Epidermal melanocyte (primary cell): ENCODE data around the gene DISC1.

Experiments used
- DNase-seq: peaks from one replicate; pipeline ENCODE4 v3.0.0; 2011; ENCODE audit warnings: low spot score; ENCODE audit not compliant: insufficient read length

Gene DISC1

DNA sequence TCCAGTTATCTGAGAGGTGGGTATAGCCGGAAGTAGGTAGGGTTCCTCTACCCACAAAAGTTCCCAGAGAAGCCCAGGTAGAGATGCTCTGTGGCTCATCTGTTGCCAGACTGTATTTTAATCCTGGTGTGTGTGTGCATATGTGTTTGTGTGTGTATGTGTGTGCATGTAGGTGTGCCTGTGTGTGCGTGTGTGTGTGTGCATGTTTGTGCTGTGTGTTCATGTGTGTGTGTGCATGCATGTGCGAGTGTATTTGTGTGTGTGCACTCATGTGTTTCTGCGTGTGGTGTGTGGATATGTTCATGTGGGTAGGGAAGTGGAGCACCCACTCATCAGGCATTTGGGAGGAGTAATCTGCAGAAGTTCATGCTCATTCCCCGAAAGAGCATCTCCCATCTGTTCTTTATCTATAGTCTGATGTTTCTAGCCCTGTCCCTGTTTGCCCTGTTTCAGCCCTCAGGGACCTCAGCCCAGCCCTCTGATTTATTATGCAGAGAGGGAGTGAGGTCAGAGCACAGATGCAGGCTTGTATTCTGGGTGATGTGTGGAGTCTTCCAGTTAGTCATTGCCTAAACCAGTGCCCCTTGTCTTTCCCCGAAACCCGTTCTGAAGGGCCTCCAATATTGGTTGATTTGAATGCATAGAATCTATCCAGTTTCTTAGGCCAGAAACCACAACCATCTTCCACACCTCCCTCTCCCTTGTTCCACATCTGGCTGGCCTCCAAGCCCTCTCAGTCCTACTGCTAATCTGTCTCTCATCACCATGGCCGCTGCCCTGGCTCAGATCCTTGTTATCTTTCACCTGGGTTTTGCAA is 69.1 kb downstream of the DISC1 start:
- DNase-seq, result no peak

DNA sequence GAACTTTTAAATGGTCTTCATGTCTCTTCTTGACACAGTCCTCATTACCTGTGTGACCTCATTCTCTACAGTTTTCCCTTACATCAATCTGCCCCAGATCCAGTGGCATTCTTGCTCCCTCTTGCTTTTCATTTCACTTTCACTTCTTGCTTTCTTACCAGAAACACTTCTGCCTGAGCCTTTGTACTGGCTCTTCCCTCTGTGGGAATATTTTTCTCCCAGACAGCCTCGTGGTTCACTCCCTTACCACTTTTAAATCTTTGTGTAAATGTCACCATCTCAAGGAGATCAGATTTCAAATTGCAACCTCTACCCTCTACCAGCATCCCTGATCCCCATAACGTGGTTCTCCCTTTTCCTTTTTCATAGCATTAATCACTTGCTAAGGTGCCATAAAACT is 73.2 kb downstream of the DISC1 start:
- DNase-seq, result no peak

DNA sequence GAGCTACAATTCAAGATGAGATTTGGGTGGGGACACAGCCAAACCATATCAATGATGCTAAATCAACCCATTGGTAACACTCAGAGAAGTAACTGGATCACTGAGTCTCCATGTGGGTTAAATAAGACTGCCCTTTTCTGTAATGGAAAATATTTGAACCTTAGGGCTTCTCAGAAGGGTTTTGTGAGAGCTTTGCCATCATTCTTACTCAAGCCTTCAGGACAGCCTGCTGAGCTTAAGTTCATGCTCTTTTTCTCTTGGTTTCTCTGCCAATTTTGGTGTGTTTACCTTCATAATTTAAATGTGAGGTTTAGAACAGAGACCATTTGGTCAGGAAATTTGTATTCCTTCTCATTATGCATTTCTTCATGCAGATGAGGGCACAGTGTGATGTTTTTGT is 74.7 kb downstream of the DISC1 start:
- no peak for DNase-seq

DNA sequence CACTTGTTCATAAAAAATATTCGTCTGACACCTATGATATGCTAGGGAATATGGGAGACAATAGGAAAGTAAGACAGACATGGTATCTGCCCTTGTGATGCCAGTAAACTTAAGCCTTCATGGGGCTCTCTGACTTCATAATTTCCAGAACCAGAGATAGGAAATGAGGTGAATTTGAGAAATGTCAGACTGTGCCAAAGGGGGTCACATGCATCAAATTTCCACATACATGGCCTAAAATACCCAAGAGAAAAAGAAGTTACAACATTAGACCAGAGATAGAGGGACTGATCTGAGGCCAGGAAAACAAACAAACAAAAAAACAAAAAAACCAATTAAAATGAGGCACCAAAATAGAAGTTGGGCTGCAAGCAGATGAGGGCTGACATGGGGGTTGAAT is 75.7 kb downstream of the DISC1 start:
- DNase-seq, result no peak

GRCh38 chr1:231702804-231703203 is 76.2 kb downstream of the DISC1 start:
- DNase-seq, result no peak

DNA sequence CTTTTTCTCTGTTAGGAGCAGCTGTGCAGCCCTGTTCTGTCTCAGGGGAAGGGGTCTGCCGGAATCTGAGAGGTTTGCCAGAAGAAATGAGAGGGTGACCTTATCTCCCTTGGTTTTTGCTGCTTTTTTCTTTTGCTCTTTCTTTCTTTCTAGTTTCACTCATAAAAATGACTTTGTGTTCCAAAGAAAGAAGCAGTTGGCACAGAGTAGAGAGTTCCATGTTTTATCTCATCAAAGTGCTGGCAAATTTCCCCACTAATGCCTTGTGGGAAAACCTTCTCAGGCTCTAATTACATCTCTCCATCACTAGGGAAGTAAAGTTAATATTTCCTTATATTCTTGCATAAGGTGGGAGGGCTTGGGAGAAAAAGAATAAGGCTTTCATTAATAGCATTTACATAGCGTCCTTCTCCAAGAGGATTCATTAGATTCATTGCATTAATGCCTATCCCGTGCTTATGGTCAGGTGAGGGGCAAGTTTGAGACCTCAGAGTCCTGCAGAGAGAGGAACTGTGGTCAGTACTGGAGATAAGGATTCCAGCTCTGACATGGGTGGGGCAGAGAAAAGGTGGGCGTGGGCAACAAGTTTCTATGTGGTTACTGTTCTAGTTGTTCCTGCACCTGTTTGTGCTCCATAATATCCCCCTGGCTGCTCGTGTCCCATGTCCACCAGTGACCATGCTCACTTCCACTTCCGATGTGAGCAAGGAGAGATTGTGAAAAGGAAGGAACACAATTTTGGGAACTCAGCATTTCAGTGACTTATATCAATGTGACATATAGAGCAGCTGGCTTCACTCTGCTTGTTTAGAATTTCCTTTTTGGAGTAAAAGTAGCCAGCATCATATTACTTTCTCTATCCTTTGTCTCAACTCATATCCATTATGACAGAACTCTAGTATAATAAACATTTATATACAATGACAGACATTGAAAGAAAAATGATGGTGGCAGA is 79.5 kb downstream of the DISC1 start:
- DNase-seq, result no peak

GRCh38 chr1:231706934-231707333 is 80.3 kb downstream of the DISC1 start:
- no peak for DNase-seq

DNA sequence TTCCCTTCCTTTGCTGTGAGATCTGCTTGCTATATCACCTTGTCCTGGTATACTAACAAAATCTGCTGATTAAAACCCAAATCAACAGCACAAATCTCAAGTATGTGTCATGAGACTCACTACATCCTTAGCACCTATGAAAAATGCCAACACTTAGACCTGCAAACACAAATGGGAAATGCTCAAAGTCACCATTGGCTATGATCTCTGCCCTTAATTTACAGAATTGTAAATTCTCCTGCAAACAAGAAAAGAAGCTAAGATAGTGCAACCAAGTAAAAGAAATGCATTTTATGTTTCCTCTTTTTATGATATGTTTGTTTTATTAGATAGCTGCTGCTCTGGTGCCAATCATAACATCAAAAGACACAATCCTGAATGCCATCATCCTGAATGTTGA is 80.8 kb downstream of the DISC1 start:
- DNase-seq, result no peak

DNA sequence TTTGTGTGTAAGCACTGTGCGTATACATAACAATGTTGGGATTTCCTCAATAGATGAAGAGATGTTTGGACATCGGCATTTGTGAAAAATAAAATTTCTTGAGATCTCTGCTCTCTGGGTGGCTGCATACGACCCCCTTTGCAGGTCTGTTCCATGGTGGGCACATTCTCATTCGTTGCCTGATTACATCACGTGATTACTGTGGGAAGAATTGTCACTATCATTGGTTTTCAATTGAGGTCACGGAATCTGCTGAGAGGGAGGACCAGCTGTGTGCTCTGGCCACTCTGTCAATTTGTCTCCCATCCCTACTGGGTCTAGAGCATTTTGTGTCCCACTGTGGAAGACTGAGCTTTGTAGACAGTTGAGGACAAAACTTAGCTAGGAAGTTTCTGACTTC is 81.8 kb downstream of the DISC1 start:
- DNase-seq, result no peak

- no peak for DNase-seq
Observed at GRCh38 chr1:231714440-231714839, 87.8 kb downstream of the DISC1 start.

DNA sequence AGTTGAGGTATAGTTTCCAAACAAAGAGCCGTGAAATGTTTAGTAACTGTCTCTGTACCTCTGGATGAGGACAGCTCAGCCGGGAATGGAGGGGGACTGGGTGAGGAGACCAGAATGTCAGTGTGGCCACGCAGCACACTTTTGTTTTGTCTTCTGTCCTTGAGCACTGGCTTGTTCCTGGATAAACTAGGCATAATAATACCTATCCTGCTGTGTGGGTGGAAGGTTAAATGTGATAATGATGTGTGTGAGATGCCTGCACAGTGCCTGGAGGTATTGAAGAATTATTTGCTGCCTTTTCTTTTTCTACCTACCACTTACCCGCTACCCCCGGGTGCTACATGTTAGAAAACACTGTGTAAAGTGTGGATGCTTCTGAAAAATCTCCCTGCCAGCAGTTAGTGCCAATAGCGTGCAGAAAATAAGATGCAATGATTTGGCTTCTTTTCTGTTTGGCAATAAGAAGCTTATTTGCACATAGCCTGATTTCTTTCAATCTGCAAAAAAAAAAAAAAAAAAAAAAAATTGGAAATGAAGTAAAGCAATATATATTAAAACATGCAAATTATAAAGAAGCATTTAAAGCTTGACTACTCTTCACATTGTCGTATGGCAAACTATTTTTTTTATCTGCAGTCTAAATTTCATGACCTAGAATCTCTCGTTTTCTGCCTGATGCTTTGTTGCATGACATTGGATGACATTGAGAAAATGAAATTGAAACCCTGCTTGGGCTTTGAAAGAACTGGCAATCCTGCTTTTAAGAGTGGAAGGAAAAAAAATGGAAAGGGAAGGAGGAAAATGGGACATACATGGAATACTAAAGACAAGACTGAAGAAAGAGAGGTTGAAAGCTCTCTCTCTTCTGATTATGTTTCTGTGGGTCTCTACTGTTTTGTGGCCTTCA is 89.5 kb downstream of the DISC1 start:
- DNase-seq, result no peak

DNA sequence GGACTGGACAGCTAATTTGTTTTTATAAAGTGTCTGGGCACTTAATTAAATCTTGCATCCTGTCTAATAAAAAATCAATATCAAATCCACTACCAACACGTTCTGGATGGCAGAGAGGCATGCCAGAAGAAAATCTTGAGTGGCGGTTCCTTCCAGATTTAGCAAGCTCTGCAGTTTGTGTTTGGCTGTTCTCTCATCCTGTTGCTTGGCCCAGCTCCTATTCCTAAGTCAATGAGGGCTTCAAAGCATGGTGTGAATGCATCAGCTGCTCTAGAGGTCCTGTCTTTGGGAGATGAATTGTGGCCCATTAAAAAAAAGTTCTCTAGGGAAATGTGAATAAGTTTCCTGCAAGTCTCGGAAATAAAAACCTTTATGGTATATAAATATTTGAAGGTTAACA is 90.3 kb downstream of the DISC1 start:
- no peak for DNase-seq

DNA sequence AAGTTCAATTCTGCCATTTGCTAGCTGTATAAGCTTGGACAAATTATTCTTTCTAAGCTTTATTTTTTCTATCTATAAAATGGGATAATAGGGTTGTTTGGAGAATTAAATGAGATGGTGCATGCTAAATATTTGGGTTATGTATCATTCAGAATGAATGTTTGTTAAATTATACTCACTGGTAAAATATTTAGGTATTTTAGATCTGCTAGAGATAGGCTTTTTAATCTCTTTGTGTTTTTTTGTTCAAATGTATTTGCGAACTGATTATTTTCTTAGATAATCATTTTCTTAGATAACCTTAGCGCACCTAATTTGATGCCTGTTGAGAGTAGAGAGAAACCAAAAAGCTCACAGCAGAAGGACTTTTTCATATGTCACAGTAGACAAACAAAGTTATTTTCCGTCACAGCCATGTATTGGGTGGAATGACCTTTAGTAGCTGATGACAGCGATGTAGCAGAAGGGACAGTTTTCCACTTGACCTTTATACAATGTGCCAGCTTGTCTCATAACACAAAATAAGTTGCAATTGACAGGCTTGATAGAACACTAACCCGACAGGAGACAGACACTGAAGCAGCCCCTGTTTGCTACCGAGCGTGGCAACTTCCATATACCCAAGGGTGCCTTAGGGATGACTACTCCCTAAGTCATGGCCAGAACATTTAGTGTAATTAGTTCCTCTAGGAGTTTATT is 93.0 kb downstream of the DISC1 start:
- DNase-seq, result no peak

GRCh38 chr1:231720652-231721325 is 94.2 kb downstream of the DISC1 start:
- DNase-seq, result no peak

GRCh38 chr1:231721436-231721835 is 94.8 kb downstream of the DISC1 start:
- no peak for DNase-seq

DNA sequence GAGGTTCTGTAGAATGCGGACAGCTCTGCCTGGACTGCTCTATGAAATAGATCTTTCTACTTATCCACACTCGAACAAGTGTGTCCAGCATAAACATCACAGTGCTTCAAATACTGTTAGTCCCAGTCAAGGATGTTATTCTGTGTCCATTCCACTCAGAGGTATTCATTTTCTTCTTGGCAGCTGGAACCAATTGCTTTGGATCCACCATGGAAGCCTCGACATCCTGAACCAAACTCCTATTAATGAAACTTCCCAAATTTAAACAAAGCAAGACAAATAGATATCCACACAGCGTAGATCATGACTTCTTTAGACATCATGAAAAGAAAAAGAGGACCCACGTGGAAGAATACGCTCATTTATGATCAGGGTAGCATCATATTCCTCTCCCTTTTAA is 95.8 kb downstream of the DISC1 start:
- DNase-seq, result no peak

GRCh38 chr1:231723146-231723545 is 96.6 kb downstream of the DISC1 start:
- DNase-seq, result no peak

GRCh38 chr1:231724041-231724440 is 97.5 kb downstream of the DISC1 start:
- DNase-seq, result no peak

GRCh38 chr1:231724876-231725647 is 98.5 kb downstream of the DISC1 start:
- DNase-seq, result no peak
